Activated CD8-positive, alpha-beta T cell treated with anti-CD3 and anti-CD28 coated beads for 36 hours (primary cell): ENCODE measurements around the gene PPP1CA. TPM values are rescaled to one million over a fixed set of nuclear protein-coding genes. Genes with fewer than 3 reads are reported as not detected.

Source experiments
- ATAC-seq: fragments of 200-7000 bp; cut with Tn5 transposase; one replicate; pipeline ENCODE4 v1.10.0; 2021; ENCODE audit warnings: mild to moderate bottlenecking, moderate library complexity
- CTCF ChIA-PET: fragments of 350-600 bp; sonication (Branson Sonifier 250); formaldehyde crosslinking; loops from one replicate; lab custom pipeline; 2021; ENCODE audit warnings: antibody characterized with exemption; lab: Charles Lee
- POLR2A ChIA-PET: fragments of 350-600 bp; sonication (Branson Sonifier 250); formaldehyde crosslinking; loops from one replicate; lab custom pipeline; 2021; ENCODE audit warnings: antibody characterized with exemption; lab: Charles Lee
- DNase-seq: peaks from one replicate; pipeline ENCODE4 v3.0.0-alpha.2; 2020
- H3K27ac Mint-ChIP-seq: one replicate; pipeline ENCODE4 v1.8.0; 2021; ENCODE audit warnings: mild to moderate bottlenecking, mixed read lengths
- H3K27me3 Mint-ChIP-seq: one replicate; pipeline ENCODE4 v1.8.0; 2021; ENCODE audit warnings: mixed read lengths
- H3K36me3 Mint-ChIP-seq: one replicate; pipeline ENCODE4 v1.8.0; 2021; ENCODE audit warnings: low read depth, mixed read lengths
- H3K4me1 Mint-ChIP-seq: one replicate; pipeline ENCODE4 v1.8.0; 2021; ENCODE audit warnings: low read depth, mixed read lengths
- H3K4me3 Mint-ChIP-seq: one replicate; pipeline ENCODE4 v1.8.0; 2021; ENCODE audit warnings: mild to moderate bottlenecking, moderate library complexity, mixed read lengths
- H3K9me3 Mint-ChIP-seq: one replicate; pipeline ENCODE4 v1.8.0; 2021; ENCODE audit warnings: mixed read lengths
- intact Hi-C: fragments of 100-400 bp; cut with micrococcal nuclease; formaldehyde crosslinking; loops from one replicate; pipeline ENCODE4 v1.10.0; 2022
- total RNA-seq, 2 experiments: library from RNA; stranded (reverse); gene quantifications; one replicate each; pipeline ENCODE4 v1.2.3, GENCODE V29; 2021
- TF ChIP-seq, protein P1 (sequence below): fragments of 200-600 bp; IDR thresholded peaks from one replicate; pipeline ENCODE4 v1.8.0; 2022; ENCODE audit warnings: antibody characterized with exemption, mild to moderate bottlenecking

The PPP1CA gene
- total RNA-seq, 2 experiments from 2014 or later: 249 to 258 TPM

DNA sequence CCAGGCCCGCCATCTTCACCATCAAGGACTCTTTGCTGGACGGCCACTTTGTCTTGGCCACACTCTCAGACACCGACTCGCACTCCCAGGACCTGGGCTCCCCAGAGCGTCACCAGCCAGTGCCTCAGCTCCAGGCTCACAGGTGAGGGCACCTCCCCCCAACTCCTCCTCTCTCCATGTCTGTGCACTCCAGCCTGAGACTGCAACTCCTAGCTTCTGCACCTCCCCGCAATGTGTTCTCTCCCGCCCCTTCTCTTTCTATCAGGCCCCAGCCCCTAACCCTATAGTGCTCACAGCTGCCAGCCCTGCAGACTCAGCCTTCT is 5.4 kb downstream of the PPP1CA start:
- Mint-ChIP-seq H3K4me3 (no peak overlapping the region), H3K9me3 (no peaks in the 10 kb centered on the region), H3K27ac (peak overlapping the region; percentile 76), H3K27me3 (no peaks in the 10 kb centered on the region), H3K36me3 (peaks cover 44% of the 10 kb centered on the region), H3K4me1 (peaks cover 47% of the 10 kb centered on the region)
- DNase-seq (no peak), ATAC-seq (no peak)
- ChIA-PET POLR2A (interaction anchor here (1.0 to 7.9 kb wide), 5 partner anchors 12 to 45 kb away, joined by 3 to 28 read pairs (median 5); partner anchors contain the start of gene PTPRCAP), CTCF (interaction anchor here (0.7 to 6.1 kb wide), 5 partner anchors 9 to 87 kb away, joined by 3 to 36 read pairs (median 4); partner anchors contain the start of gene AIP)
- TF ChIP-seq, protein P1, sequence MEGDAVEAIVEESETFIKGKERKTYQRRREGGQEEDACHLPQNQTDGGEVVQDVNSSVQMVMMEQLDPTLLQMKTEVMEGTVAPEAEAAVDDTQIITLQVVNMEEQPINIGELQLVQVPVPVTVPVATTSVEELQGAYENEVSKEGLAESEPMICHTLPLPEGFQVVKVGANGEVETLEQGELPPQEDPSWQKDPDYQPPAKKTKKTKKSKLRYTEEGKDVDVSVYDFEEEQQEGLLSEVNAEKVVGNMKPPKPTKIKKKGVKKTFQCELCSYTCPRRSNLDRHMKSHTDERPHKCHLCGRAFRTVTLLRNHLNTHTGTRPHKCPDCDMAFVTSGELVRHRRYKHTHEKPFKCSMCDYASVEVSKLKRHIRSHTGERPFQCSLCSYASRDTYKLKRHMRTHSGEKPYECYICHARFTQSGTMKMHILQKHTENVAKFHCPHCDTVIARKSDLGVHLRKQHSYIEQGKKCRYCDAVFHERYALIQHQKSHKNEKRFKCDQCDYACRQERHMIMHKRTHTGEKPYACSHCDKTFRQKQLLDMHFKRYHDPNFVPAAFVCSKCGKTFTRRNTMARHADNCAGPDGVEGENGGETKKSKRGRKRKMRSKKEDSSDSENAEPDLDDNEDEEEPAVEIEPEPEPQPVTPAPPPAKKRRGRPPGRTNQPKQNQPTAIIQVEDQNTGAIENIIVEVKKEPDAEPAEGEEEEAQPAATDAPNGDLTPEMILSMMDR: no peak
- intact Hi-C loops: no loop called here

DNA sequence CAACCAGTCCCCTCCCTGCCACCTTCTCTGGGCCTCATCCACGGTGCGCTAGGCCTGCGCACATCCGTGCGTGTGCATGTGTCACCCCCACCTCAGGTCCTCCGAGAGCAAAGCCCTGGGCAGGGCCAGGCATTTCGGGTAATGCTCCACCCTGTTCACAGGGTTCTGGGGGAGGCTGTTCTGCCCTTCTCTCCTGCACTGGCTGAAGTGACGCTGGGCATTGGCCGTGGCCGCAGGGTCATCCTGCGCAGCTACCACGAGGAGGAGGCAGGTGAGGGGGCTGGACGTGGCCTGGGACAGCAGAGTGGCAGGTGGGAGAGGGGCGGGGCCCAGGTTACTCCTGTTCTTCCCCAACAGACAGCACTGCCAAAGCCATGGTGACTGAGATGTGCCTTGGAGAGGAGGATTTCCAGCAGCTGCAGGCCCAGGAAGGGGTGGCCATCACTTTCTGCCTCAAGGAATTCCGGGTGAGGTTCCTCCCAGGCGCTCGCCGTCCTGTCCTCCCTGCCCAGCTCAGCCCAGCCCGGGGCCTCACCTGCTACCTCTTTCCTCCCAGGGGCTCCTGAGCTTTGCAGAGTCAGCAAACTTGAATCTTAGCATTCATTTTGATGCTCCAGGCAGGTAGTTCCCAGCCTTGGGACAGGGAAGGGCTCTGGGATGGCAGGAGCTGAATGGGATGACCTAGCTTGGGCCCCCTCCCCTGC is 6.0 kb downstream of the PPP1CA start:
- intact Hi-C loops: no loop called here
- no peak overlapping the region for H3K27ac Mint-ChIP-seq
- ATAC-seq (no peak), DNase-seq (no peak)
- H3K4me1 Mint-ChIP-seq: peaks cover 50% of the 10 kb centered on the region
- no peaks in the 10 kb centered on the region for H3K27me3 Mint-ChIP-seq
- H3K9me3 Mint-ChIP-seq: no peaks in the 10 kb centered on the region
- TF ChIP-seq, protein P1: no peak
- CTCF ChIA-PET: interaction anchor here (0.8 to 6.1 kb wide), 4 partner anchors 14 to 87 kb away, joined by 3 to 36 read pairs (median 4); partner anchors contain the start of gene AIP
- H3K4me3 Mint-ChIP-seq: no peak overlapping the region
- POLR2A ChIA-PET: interaction anchor here (0.5 to 7.9 kb wide), 9 partner anchors 13 to 125 kb away, joined by 3 to 28 read pairs (median 4); partner anchors contain the start of gene PTPRCAP
- peaks cover 41% of the 10 kb centered on the region for H3K36me3 Mint-ChIP-seq

DNA sequence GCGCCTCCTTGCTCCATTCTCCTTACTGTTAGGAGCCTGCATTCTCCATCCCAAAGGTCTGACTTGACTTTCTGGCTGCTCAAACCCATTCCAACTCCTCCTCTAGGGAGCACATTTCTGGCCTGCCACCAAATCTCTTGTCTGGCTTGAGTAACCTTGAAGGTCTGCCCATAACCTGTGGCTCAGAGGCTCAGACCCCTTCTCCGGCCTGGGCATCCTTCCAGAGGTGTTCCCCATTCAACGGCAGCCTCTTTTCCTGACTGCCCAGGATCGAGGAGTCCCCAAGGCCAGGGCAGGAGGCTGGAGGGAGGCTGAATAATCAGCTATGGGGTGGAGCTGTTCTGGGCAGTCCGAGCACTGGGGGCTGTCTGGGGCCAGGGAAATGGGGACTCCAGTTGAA is 7.7 kb downstream of the PPP1CA start:
- POLR2A ChIA-PET: interaction anchor here (1.3 to 7.9 kb wide), 4 partner anchors 8 to 43 kb away, joined by 5 to 40 read pairs (median 25); partner anchors contain the start of genes POLD4 and PPP1CA
- no peak overlapping the region for H3K27ac Mint-ChIP-seq

GRCh38 chr11:67393437-67393836 is 8.2 kb downstream of the PPP1CA start:
- ATAC-seq (no peak), DNase-seq (no peak)
- TF ChIP-seq, protein P1: no peak
- Mint-ChIP-seq H3K4me1 (peaks cover 46% of the 10 kb centered on the region), H3K27ac (peak overlapping the region; percentile 35), H3K36me3 (peaks cover 24% of the 10 kb centered on the region), H3K27me3 (no peaks in the 10 kb centered on the region), H3K9me3 (no peaks in the 10 kb centered on the region), H3K4me3 (peak overlapping the region; percentile 92)
- intact Hi-C loops: no loop called here
- ChIA-PET POLR2A (interaction anchor here (1.3 to 7.9 kb wide), 6 partner anchors 8 to 44 kb away, joined by 5 to 40 read pairs (median 16); partner anchors contain the start of genes POLD4, PPP1CA, PTPRCAP and RPS6KB2), CTCF (interaction anchor here (6.1 kb wide), 1 partner anchor 11 kb away, joined by 36 read pairs; no protein-coding TSS in a partner anchor)

More for the DNA sequence above, 7.7 kb downstream of the PPP1CA start:
- H3K9me3 Mint-ChIP-seq: no peaks in the 10 kb centered on the region
- H3K36me3 Mint-ChIP-seq: peaks cover 27% of the 10 kb centered on the region
- peaks cover 47% of the 10 kb centered on the region for H3K4me1 Mint-ChIP-seq
- TF ChIP-seq, protein P1: no peak
- intact Hi-C loops: no loop called here
- no peak for DNase-seq
- peak overlapping the region; percentile 92 for H3K4me3 Mint-ChIP-seq
- no peaks in the 10 kb centered on the region for H3K27me3 Mint-ChIP-seq
- no peak for ATAC-seq
- CTCF ChIA-PET: interaction anchor here (6.1 kb wide), 1 partner anchor 12 kb away, joined by 36 read pairs; no protein-coding TSS in a partner anchor
